WTC11 (cell line): ENCODE data around the gene CLEC16A.

Experiments used
- ETV6 ChIP-seq: sonication (generic); formaldehyde crosslinking; IDR thresholded peaks from 2 replicates; pipeline ENCODE4 v1.8.1; 2022; ENCODE audit warnings: mild to moderate bottlenecking, missing genetic modification reagents
- GABPB1 ChIP-seq: sonication (generic); formaldehyde crosslinking; IDR thresholded peaks from 2 replicates; pipeline ENCODE4 v1.8.1; 2023; ENCODE audit warnings: mild to moderate bottlenecking, missing genetic modification reagents
- TCF7 ChIP-seq: sonication (generic); formaldehyde crosslinking; IDR thresholded peaks from 2 replicates; pipeline ENCODE4 v1.8.0; 2022; ENCODE audit warnings: mild to moderate bottlenecking, low read depth, missing genetic modification reagents, moderate library complexity
- TF ChIP-seq, protein P1 (sequence below): sonication (generic); formaldehyde crosslinking; IDR thresholded peaks from 2 replicates; pipeline ENCODE4 v1.8.1; 2023; ENCODE audit warnings: mild to moderate bottlenecking, missing genetic modification reagents
- TF ChIP-seq, protein P2 (sequence below): fragments of 200-600 bp; IDR thresholded peaks from 2 replicates; pipeline ENCODE4 v1.8.0; 2022; ENCODE audit warnings: antibody characterized with exemption
- TF ChIP-seq, protein P3 (sequence below): sonication (generic); formaldehyde crosslinking; IDR thresholded peaks from 2 replicates; pipeline ENCODE4 v1.8.1; 2023; ENCODE audit warnings: mild to moderate bottlenecking, moderate library complexity, missing genetic modification reagents

DNA sequence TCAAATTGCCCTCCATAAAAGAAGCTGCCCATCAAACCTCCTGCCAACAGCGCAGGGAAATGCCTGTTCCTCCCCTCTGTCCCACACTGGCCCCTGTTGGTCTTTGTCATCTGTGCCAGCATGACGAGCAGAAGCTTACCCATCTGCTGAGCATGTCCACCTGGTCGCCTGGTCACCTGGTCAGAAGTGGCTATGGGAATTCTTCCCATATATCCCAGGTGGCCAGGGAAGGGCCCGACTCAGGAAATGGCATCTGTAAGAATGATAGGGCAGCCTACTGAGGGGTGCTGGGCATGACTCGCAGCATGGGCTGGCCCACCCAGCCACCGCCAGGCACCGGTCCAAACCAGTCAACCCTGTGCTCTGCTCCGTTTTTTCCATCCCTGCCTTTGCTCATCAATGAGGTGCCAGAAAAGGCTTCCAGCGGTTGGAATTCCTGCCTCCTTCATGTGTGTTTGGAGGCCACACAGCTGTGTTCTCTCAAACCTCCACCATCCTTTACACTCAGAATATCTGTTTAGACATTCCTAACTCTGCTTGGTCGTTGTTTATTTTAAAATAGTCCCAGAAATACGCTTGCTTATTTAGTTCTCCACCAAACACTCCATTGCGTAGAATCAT lies 145.2 kb downstream of the CLEC16A start:
- TF ChIP-seq, protein P1, sequence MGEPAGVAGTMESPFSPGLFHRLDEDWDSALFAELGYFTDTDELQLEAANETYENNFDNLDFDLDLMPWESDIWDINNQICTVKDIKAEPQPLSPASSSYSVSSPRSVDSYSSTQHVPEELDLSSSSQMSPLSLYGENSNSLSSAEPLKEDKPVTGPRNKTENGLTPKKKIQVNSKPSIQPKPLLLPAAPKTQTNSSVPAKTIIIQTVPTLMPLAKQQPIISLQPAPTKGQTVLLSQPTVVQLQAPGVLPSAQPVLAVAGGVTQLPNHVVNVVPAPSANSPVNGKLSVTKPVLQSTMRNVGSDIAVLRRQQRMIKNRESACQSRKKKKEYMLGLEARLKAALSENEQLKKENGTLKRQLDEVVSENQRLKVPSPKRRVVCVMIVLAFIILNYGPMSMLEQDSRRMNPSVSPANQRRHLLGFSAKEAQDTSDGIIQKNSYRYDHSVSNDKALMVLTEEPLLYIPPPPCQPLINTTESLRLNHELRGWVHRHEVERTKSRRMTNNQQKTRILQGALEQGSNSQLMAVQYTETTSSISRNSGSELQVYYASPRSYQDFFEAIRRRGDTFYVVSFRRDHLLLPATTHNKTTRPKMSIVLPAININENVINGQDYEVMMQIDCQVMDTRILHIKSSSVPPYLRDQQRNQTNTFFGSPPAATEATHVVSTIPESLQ (CRISPR knock-in tag), result no peak
- no peak for TF ChIP-seq TCF7
- TF ChIP-seq, protein P2, sequence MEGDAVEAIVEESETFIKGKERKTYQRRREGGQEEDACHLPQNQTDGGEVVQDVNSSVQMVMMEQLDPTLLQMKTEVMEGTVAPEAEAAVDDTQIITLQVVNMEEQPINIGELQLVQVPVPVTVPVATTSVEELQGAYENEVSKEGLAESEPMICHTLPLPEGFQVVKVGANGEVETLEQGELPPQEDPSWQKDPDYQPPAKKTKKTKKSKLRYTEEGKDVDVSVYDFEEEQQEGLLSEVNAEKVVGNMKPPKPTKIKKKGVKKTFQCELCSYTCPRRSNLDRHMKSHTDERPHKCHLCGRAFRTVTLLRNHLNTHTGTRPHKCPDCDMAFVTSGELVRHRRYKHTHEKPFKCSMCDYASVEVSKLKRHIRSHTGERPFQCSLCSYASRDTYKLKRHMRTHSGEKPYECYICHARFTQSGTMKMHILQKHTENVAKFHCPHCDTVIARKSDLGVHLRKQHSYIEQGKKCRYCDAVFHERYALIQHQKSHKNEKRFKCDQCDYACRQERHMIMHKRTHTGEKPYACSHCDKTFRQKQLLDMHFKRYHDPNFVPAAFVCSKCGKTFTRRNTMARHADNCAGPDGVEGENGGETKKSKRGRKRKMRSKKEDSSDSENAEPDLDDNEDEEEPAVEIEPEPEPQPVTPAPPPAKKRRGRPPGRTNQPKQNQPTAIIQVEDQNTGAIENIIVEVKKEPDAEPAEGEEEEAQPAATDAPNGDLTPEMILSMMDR, result no peak
- TF ChIP-seq GABPB1 (CRISPR knock-in tag), result no peak
- TF ChIP-seq, protein P3, sequence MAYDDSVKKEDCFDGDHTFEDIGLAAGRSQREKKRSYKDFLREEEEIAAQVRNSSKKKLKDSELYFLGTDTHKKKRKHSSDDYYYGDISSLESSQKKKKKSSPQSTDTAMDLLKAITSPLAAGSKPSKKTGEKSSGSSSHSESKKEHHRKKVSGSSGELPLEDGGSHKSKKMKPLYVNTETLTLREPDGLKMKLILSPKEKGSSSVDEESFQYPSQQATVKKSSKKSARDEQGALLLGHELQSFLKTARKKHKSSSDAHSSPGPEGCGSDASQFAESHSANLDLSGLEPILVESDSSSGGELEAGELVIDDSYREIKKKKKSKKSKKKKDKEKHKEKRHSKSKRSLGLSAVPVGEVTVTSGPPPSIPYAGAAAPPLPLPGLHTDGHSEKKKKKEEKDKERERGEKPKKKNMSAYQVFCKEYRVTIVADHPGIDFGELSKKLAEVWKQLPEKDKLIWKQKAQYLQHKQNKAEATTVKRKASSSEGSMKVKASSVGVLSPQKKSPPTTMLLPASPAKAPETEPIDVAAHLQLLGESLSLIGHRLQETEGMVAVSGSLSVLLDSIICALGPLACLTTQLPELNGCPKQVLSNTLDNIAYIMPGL (CRISPR knock-in tag), result no peak
- TF ChIP-seq ETV6, result no peak
